Kidney (tissue), 14 donors: Measurements from ENCODE around the gene IL1RAPL1. TPM values are rescaled to one million over a fixed set of nuclear protein-coding genes. Genes with fewer than 3 reads are reported as not detected.

ENCODE experiments used
- DNase-seq, 5 donors: peaks; one replicate each; pipeline ENCODE4 v3.0.0-alpha.2; 2013 to 2020
- FAIRE-seq: peaks from 2 replicates; lab custom pipeline; 2012; peaks lifted over from hg19 to GRCh38; lab: Jason Lieb, UNC
- H3K27ac ChIP-seq, 2 donors: one replicate each; pipeline ENCODE4 v1.7.0; 2013; ENCODE audit warnings: low read depth in 2 of 2, low read length in 2 of 2, inconsistent platforms in 1 of 2
- H3K27me3 ChIP-seq: one replicate; pipeline ENCODE4 v1.7.1; 2013; ENCODE audit warnings: low read length, inconsistent platforms; ENCODE audit not compliant: control insufficient read depth, insufficient read depth
- H3K36me3 ChIP-seq, 3 donors: one replicate each; pipeline versions ENCODE4 v1.7.0 to v1.7.1; 2013; ENCODE audit warnings: low read length in 3 of 3, control low read depth in 1 of 3, inconsistent platforms in 1 of 3; ENCODE audit not compliant: insufficient read depth in 3 of 3, control insufficient read depth in 2 of 3
- H3K4me1 ChIP-seq, 3 donors: one replicate each; pipeline versions ENCODE4 v1.7.0 to v1.7.1; 2013; ENCODE audit warnings: low read length in 3 of 3, inconsistent platforms in 1 of 3, low read depth in 1 of 3; ENCODE audit not compliant: control insufficient read depth in 2 of 3, insufficient read depth in 2 of 3
- H3K4me3 ChIP-seq, 3 donors: one replicate each; pipeline versions ENCODE4 v1.7.0 to v1.8.1; 2013; ENCODE audit warnings: low read length in 3 of 3, control low read depth in 1 of 3, inconsistent platforms in 1 of 3
- H3K9ac ChIP-seq, 3 donors: one replicate each; pipeline versions ENCODE4 v1.7.0 to v1.7.1; 2013; ENCODE audit warnings: low read length in 3 of 3, control low read depth in 1 of 3, inconsistent platforms in 1 of 3
- H3K9me3 ChIP-seq, 3 donors: one replicate each; pipeline versions ENCODE4 v1.7.0 to v1.7.1; 2013; ENCODE audit warnings: low read length in 3 of 3, control low read depth in 1 of 3, inconsistent platforms in 1 of 3; ENCODE audit not compliant: control insufficient read depth in 2 of 3, insufficient read depth in 1 of 3
- intact Hi-C: fragments of 100-400 bp; cut with DNase I; formaldehyde crosslinking; loops from one replicate; pipeline ENCODE4 v1.11.1; 2022
- polyA plus RNA-seq: library from polyadenylated mRNA; stranded (reverse); fragments of 350-450 nt; fragmentation: Illumina TruSeq; extraction: RNeasy Lipid Tissue Mini Kit (QIAGEN cat#74804); gene quantifications from one replicate; pipeline ENCODE4 v1.2.3, GENCODE V29; 2014; ENCODE audit warnings: low read depth, low replicate concordance; ENCODE audit not compliant: insufficient read depth
- total RNA-seq: library from RNA; stranded (reverse); fragmentation: NEBNext Ultra II Directional; extraction: Animal tissue kit (Norgen Biotek cat#: 25700); gene quantifications from one replicate; pipeline ENCODE4 v1.2.1, GENCODE V29; 2021
- TF ChIP-seq, protein P1 (sequence below): IDR thresholded peaks from 3 replicates; pipeline ENCODE4 v1.5.1; 2012; ENCODE audit warnings: mild to moderate bottlenecking, moderate library complexity, borderline replicate concordance; ENCODE audit not compliant: insufficient read depth; ENCODE audit errors: extremely low read depth
- donor health status: control.
- donor health status: control.
- donor health status: control.
- donor health status: control.
- donor health status: control.
- donor health status: DM: yes; HTN: yes; CAD: no.
- donor health status: Normal renal cell carcinoma (clear cell type).

Gene IL1RAPL1
- total and polyA plus RNA-seq, 2 donors from 2014 or later, result 0.19 TPM; not detected in 1

DNA sequence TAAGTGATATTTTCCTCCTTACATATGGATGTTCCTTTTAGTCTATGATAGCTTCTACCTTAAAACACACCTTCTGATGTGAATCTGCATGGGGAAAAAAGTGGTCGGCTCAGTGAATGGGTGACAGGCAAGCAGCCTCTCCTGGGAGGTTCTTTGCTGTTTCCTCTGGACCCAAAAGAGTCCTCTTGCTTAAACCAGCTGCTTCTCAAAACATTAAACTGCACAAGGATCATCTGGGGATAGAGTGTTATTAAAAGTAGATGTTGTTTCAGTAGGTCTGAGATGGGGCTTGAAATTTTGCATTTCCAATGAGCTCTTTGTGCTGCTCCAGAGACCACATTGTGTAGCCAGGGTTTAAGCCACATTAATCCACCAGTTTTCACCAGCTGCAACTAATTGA, 452.9 kb downstream of the IL1RAPL1 start:
- FAIRE-seq (no peak), DNase-seq (no peak)
- H3K36me3 ChIP-seq, result no peaks in the 10 kb centered on the region
- no peaks in the 10 kb centered on the region for H3K4me1 ChIP-seq
- no peak overlapping the region for H3K4me3 ChIP-seq
- no peak overlapping the region for H3K9ac ChIP-seq
- intact Hi-C loops, result no loop called here
- H3K27me3 ChIP-seq, result no peaks in the 10 kb centered on the region
- H3K27ac ChIP-seq, result no peak overlapping the region
- TF ChIP-seq, protein P1, sequence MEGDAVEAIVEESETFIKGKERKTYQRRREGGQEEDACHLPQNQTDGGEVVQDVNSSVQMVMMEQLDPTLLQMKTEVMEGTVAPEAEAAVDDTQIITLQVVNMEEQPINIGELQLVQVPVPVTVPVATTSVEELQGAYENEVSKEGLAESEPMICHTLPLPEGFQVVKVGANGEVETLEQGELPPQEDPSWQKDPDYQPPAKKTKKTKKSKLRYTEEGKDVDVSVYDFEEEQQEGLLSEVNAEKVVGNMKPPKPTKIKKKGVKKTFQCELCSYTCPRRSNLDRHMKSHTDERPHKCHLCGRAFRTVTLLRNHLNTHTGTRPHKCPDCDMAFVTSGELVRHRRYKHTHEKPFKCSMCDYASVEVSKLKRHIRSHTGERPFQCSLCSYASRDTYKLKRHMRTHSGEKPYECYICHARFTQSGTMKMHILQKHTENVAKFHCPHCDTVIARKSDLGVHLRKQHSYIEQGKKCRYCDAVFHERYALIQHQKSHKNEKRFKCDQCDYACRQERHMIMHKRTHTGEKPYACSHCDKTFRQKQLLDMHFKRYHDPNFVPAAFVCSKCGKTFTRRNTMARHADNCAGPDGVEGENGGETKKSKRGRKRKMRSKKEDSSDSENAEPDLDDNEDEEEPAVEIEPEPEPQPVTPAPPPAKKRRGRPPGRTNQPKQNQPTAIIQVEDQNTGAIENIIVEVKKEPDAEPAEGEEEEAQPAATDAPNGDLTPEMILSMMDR, result no peak
- no peaks in the 10 kb centered on the region for H3K9me3 ChIP-seq

DNA sequence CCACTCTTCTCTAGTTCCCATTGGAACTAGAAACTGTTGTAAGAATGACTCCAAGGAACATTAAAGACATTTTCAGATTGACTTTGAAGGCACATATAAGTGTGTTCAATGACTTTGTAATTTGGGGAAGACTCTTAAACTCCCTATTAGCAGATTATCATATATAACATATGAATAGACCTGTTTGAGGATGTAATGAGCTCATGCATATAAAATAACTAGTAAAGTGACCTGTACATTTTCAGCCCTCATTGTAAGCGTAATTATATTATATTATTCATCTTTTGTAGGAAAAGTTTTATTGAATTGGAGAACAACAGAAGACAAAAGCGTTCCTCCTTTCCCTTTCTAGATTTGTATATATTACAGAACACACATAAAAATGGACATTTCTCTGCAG, 455.1 kb downstream of the IL1RAPL1 start:
- FAIRE-seq, result no peak
- intact Hi-C loops, result no loop called here
- DNase-seq, result no peak
- Histone ChIP-seq H3K9ac (no peak overlapping the region), H3K4me3 (no peak overlapping the region), H3K9me3 (no peaks in the 10 kb centered on the region), H3K27ac (no peak overlapping the region), H3K4me1 (no peaks in the 10 kb centered on the region), H3K36me3 (no peaks in the 10 kb centered on the region), H3K27me3 (no peaks in the 10 kb centered on the region)
- TF ChIP-seq, protein P1, result no peak

DNA sequence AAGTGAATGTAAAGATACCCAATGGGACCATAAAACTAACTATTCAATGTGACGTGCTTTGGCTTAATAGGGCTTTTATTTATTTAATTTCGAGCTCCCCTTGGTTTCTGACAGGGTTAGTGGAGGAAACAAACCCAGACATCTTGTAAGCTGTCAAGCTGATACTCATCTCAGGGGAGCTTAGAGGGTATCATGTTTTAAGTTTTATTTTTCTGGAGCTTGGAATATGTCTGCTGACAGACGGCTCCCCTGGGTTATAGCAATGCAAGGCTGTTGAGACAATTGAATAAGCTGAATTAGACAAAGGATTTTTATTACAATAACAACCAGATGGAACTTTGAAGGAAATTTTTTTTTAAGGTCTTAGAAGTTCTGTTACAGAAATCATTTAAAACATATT, 456.5 kb downstream of the IL1RAPL1 start:
- no peaks in the 10 kb centered on the region for H3K27me3 ChIP-seq

More for the DNA sequence above, 456.5 kb downstream of the IL1RAPL1 start:
- no peak overlapping the region for H3K9ac ChIP-seq
- H3K36me3 ChIP-seq, result no peaks in the 10 kb centered on the region
- H3K4me1 ChIP-seq, result no peaks in the 10 kb centered on the region
- TF ChIP-seq, protein P1, result no peak
- intact Hi-C loops, result no loop called here
- FAIRE-seq (no peak), DNase-seq (no peak)
- H3K27ac ChIP-seq, result no peak overlapping the region
- H3K9me3 ChIP-seq, result no peaks in the 10 kb centered on the region
- H3K4me3 ChIP-seq, result no peak overlapping the region
